ENCODE results near the gene LAMTOR5. TPM values are rescaled to one million over a fixed set of nuclear protein-coding genes. Genes with fewer than 3 reads are reported as not detected.
"Not testable (repeated sequence)": the region's sequence is repeated elsewhere in the genome, so short reads cannot be mapped to it uniquely, and the experiment has no call there.

The LAMTOR5 gene
- total RNA-seq, 2 donors from 2014 or later: 142 to 177 TPM

- H3K4me1 ChIP-seq: peaks cover 0 to 4% of the 10 kb centered on the region in 2 donors
- no peak for TF ChIP-seq CTCF (IDR thresholded peaks at IDR 0.05)
- DNase-seq (ENCODE audit: low spot score): no peak
- H3K9me3 ChIP-seq: no peaks in the 10 kb centered on the region
- H3K4me3 ChIP-seq: no peak overlapping the region
- no peaks in the 10 kb centered on the region for H3K27me3 ChIP-seq
- H3K36me3 ChIP-seq: no peaks in the 10 kb centered on the region
- no peak overlapping the region for H3K27ac ChIP-seq
Measured at GRCh38 chr1:110418729-110419128, 11.2 kb upstream of the LAMTOR5 start.

GRCh38 chr1:110413045-110413444 is 5.6 kb upstream of the LAMTOR5 start:
- peaks cover 0 to 11% of the 10 kb centered on the region in 2 donors for H3K4me1 ChIP-seq
- DNase-seq (ENCODE audit: low spot score); H3K27me3 ChIP-seq; H3K9me3 ChIP-seq; H3K27ac ChIP-seq; H3K36me3 ChIP-seq; H3K4me3 ChIP-seq: not testable (repeated sequence)

- peak; percentile 66 to 83 for TF ChIP-seq CTCF (IDR thresholded peaks at IDR 0.05)
- Histone ChIP-seq H3K27ac (no peak overlapping the region), H3K27me3 (no peaks in the 10 kb centered on the region), H3K4me3 (no peak overlapping the region), H3K9me3 (no peaks in the 10 kb centered on the region), H3K36me3 (no peaks in the 10 kb centered on the region), H3K4me1 (peaks cover 0 to 13% of the 10 kb centered on the region in 2 donors)
- peak; percentile 86 for DNase-seq (ENCODE audit: low spot score)
Measured at GRCh38 chr1:110412576-110412975, 5.1 kb upstream of the LAMTOR5 start.

GRCh38 chr1:110411173-110411735 is 3.8 kb upstream of the LAMTOR5 start:
- H3K9me3 ChIP-seq: no peaks in the 10 kb centered on the region
- no peak for TF ChIP-seq CTCF (IDR thresholded peaks at IDR 0.05)
- no peak overlapping the region for H3K4me3 ChIP-seq
- no peaks in the 10 kb centered on the region for H3K27me3 ChIP-seq
- DNase-seq (ENCODE audit: low spot score): no peak
- peaks cover 0 to 19% of the 10 kb centered on the region in 2 donors for H3K4me1 ChIP-seq
- no peaks in the 10 kb centered on the region for H3K36me3 ChIP-seq
- H3K27ac ChIP-seq: no peak overlapping the region

- Histone ChIP-seq H3K27ac (no peak overlapping the region), H3K4me3 (no peak overlapping the region), H3K36me3 (peaks cover 10% of the 10 kb centered on the region), H3K27me3 (no peaks in the 10 kb centered on the region), H3K9me3 (no peaks in the 10 kb centered on the region), H3K4me1 (peaks cover 0 to 27% of the 10 kb centered on the region in 2 donors)
- DNase-seq (ENCODE audit: low spot score): no peak
- TF ChIP-seq CTCF (IDR thresholded peaks at IDR 0.05): no peak
Measured at GRCh38 chr1:110409316-110409715, 1.8 kb upstream of the LAMTOR5 start.

- no peak overlapping the region for H3K27ac ChIP-seq
Measured at GRCh38 chr1:110408488-110408887, 994 bp upstream of the LAMTOR5 start.

GRCh38 chr1:110406407-110406806 is 1.1 kb downstream of the LAMTOR5 start:
- peaks cover 0 to 24% of the 10 kb centered on the region in 2 donors for H3K4me1 ChIP-seq
- H3K27me3 ChIP-seq; H3K9me3 ChIP-seq; DNase-seq (ENCODE audit: low spot score): not testable (repeated sequence)
- H3K27ac ChIP-seq: peak overlapping the region in 1 of 2 donors; percentile 97
- peaks cover 39% of the 10 kb centered on the region for H3K36me3 ChIP-seq
- H3K4me3 ChIP-seq: peak overlapping the region; percentile 94

More at GRCh38 chr1:110408488-110408887, 994 bp upstream of the LAMTOR5 start:
- H3K9me3 ChIP-seq: no peaks in the 10 kb centered on the region
- no peaks in the 10 kb centered on the region for H3K27me3 ChIP-seq
- H3K4me1 ChIP-seq: peaks cover 0 to 27% of the 10 kb centered on the region in 2 donors
- DNase-seq (ENCODE audit: low spot score): no peak
- TF ChIP-seq CTCF (IDR thresholded peaks at IDR 0.05): no peak
- peak overlapping the region in 1 of 2 donors; percentile 94 for H3K4me3 ChIP-seq
- H3K36me3 ChIP-seq: peaks cover 19% of the 10 kb centered on the region
